ENCODE results near the gene RPA3.
A peak's percentile ranks its signal among the peaks of the same experiment; 100 is the strongest.
"Not testable (repeated sequence)": the region's sequence is repeated elsewhere in the genome, so short reads cannot be mapped to it uniquely, and the experiment has no call there.

Gene RPA3

DNA sequence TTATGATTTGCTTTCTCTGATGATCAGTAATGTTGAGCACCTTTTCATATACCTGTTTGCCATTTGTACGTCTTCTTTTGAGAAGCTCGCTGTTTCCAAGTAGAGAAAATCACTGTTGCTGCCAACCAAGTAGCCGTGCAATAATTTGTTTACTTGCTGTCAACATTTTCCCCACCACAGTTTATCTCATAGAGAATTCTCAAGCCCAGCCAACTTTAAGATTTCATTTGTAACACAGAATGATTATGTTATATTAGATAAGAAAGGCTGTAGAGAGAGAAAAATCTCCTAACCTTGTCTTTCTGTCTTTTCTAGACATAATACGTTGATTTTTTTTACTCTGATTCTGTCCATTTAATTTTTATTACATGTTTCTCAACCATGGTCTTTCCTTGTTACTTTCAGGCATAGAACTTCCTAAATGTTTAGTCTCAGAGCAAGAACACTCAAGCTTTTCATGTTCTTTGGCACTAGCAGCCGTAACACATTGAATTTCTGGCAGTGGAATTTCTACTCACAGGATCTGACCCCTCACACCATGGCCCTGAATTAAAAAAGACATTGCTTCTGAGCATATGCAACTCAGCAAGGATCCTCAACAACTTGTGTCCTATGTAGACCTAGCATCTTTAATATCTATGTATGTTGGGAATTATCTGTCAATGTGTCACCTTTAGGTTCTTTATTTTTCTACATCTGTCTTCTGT lies 23.1 kb downstream of the RPA3 start:
- DNase-seq (ENCODE audit: low read depth, low spot score) = no peak

DNA sequence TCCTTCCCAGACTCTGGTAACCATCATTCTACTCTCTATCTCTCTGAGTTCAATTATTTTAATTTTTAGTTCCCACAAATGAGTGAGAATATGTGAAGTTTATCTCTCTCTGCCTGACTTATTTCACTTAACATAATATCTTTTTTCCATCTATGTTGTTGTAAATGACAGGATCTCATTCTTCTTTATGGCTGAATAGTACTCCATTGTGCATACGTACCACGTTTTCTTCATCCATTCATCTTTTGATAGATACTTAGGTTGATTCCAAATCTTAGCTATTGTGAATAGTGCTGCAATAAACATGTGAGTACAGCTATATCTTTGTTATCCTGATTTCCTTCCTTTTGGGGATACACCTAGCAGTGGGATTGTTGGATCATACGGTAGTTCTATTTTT lies 23.9 kb downstream of the RPA3 start:
- no peak for DNase-seq (ENCODE audit: low read depth, low spot score)

DNA sequence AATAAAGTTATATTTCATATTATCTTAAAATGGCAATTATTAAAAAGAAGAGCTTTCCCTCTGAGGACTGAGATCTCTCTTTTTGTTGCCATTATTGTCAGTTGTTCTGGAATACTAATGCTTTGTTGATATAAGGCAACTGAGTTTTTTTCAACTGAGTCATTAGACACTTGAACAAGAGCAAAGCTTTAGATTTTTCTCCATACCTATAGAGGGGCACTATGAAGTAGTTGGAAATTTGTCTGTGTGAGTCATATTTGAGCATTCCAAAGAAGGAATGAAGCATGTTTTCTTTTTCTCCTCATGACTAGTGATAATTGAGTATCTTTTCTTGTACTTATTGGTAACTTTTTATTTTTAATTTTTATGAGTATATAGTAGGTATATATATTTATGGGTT lies 24.5 kb downstream of the RPA3 start:
- DNase-seq (ENCODE audit: low read depth, low spot score) = no peak

DNA sequence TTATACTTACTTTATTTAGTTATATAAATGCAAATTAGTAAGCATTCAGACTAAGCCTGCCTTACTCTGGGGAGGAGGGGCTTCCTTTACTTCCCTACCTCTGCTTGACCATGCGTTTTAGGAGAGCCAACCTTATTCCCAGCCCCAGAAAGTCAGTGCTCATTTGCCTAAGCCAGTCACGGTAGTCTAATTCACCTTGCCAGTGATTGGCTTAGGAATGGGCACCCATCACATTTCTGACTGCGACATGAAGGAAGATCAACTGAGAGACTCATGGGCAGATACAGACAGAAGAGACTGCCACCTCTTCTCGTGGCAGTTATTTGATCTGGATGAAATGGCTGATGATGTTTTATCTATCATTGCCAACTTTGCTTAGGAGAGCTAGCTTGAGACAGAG lies 29.5 kb downstream of the RPA3 start:
- no peak for DNase-seq (ENCODE audit: low read depth, low spot score)

DNA sequence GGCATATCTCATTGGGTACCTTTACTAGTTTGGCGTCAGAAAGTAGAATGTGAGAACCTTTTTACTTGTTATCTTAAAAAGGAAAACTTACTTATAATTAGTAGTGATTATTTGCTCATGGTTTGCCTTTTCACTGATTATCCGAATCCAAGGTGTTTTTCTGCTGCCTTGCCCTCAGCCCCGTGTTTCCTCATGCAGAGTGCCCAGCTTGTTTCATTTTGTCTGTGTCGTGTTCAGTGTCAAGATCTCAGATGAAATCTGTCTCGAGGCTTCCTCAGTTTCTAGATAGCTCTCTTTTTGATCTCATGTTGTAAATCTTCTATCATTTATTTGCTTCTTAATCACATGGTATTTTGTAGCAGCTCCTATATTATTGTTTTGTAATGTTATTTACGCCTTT lies 30.1 kb downstream of the RPA3 start:
- no peak for DNase-seq (ENCODE audit: low read depth, low spot score)

DNA sequence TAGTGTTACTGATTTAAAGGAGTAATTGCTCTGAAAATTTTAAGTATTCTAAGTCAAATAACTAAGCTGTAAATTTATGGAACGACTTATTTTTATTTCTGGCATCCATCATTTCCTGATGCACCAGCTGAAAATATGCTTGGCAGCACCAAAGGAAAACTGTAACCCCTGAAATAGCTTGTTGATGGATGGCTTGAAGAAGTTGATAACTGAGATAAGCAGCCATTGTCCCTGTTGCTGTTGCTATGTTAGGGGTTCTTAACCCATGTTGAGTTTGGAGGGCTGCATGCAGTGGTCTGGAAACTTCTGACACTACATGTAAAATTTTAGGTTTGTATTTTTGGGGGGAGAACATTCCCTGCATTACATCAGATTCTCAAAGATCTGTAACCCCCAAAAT lies 30.6 kb downstream of the RPA3 start:
- DNase-seq (ENCODE audit: low read depth, low spot score) = no peak

DNA sequence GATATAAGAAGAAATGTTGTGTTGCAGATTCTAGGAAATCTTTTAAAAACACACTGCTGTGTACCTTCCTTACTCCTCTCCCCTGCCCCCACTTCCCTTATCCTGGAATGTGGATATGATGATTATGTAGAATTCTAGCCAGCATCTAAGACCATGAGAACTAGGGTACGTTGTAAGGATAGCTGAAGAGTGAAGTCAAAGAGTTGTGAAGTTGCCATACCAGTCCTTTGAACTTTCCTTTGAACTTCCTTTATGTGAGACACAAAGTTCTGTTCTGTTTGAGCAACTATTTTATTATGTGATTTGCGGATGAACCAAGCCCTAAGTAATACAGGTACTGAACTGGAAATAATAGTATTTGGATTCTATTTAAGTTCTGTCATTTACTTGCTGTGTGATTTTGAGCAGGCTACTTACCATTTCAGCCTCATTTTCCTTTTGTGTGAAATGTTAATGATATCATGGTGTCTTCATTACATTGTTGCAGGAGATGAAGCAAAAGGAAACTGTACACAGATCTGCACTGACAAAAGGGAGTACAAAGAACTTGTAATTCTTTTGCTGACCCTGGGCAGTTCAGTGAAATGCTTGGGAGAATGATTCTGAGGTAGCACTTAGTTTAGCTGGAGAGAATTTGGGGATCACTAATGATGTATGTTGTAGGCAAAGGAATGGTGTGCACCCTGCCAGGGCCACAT lies 31.4 kb downstream of the RPA3 start:
- no peak for DNase-seq (ENCODE audit: low read depth, low spot score)

DNA sequence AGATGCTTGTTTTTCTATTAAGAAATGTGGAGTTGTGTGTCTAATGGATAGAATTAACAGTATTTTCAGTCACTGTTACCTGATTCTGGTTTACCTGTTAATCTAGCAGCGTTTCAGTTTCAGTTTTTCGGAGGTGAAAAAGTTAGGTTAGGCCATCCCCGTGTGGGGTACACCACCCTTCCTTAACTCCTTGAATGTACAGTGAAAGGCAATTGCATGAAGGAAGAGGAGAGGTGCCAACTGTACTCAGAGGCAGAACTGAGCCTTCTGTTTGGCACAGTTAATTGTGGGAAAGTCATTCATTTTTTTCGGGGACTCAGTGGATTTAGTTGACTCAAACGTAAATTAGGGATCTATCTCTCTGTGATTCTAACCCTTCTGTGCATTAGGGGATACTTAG lies 35.5 kb downstream of the RPA3 start:
- DNase-seq (ENCODE audit: low read depth, low spot score) = no peak

DNA sequence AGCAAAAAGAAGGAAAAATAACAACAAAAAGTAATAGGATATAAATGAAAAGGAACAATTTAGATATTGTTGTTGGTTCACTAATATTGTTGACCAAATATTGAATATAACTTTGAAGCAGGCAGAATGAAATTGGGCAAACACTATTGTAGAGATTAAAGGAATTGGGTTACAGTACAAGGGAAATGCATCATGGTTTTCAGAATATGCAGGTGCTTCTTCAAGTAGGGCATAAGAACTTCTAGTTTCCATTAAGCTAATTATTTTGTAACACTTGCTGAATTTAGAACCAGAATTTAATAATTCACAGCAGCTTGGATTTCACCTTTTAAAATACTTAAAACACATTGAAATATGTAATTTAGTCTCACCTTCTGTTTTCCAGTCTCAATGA lies 36.5 kb downstream of the RPA3 start:
- no peak for DNase-seq (ENCODE audit: low read depth, low spot score)

DNA sequence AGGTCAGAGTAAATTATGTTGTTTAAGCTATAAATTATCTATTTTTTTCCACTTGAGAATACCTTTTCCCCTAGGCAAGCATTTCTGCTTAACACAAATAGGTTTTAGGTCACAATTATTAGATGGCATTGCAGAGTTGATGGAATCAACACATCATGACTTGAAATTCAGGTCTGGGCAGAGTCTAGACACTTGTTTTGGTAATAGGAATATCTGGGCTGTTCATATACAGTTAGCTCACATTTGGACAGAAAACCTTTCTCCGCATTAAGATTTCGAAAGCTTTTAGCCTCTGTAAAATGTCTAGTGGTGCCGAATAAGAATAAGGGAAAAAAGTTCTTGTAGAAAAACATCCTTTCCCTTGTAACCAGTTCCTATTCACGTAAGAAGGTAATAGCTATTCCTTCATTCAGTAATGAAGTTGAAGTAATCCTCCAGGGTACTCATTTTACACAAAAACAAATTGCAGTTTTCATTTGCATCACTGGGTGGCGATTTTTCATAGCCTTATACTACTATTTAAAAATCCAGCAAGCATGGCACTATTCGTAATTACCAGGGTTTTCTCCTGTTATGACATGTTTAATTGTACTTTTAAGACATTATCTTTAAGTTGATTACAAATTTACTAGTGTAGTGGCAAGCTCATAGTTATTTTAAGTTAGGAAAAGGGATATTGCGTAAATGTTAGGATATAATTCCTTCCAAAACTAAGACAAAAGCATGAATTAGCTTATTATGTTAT lies 37.0 kb downstream of the RPA3 start:
- peak; percentile 43 for DNase-seq (ENCODE audit: low read depth, low spot score)

DNA sequence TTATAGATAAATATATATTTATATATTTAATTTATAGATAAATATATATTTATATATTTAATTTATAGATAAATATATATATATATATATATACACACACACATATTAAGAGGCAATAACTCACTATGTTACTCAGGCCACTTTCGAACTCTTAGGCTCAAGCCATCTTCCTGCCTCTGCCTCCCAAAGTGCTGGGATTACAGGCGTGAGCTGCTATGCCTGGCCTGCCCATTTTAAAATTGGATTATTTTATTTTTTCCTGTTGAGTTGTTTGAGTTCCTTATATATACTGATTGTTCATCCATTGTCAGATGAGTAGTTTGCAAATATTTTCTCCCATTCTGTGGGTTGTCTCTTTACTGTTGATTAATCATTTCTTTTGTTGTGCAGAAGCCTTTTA lies 38.8 kb downstream of the RPA3 start:
- not testable (repeated sequence) for DNase-seq (ENCODE audit: low read depth, low spot score)

DNA sequence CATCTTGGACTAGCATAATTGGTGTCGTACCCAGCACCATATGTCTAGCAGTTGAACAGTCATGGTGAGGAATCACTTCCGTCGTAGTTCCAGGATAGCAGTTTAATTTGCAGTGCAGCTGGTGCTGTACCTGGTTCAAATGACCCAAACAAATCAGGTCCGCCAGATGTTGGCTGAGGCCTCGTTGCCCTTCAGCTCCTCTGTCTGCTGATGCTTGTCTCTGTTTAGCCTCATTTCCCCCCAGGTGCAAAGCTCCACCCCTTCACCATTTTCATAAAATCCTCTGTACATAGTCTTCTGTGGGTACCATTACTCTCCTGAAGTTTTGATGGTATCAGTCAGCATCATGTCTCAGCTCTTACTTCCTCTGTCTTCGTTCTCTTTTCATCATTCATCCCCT lies 42.7 kb downstream of the RPA3 start:
- no peak for DNase-seq (ENCODE audit: low read depth, low spot score)

DNA sequence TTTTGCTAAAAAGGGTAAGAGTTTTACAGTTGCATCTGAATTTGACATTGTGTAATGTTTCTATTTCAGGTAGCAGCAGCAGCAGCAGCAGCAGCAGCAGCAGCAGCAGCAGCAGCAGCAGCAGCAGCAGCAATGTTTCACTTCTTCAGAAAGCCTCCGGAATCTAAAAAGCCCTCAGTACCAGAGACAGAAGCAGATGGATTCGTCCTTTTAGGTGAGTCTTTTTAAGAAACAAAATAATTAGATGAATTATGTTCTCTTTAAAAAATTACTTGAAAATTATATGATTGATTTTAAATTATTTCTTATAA lies 45.2 kb downstream of the RPA3 start:
- DNase-seq (ENCODE audit: low read depth, low spot score) = no peak

DNA sequence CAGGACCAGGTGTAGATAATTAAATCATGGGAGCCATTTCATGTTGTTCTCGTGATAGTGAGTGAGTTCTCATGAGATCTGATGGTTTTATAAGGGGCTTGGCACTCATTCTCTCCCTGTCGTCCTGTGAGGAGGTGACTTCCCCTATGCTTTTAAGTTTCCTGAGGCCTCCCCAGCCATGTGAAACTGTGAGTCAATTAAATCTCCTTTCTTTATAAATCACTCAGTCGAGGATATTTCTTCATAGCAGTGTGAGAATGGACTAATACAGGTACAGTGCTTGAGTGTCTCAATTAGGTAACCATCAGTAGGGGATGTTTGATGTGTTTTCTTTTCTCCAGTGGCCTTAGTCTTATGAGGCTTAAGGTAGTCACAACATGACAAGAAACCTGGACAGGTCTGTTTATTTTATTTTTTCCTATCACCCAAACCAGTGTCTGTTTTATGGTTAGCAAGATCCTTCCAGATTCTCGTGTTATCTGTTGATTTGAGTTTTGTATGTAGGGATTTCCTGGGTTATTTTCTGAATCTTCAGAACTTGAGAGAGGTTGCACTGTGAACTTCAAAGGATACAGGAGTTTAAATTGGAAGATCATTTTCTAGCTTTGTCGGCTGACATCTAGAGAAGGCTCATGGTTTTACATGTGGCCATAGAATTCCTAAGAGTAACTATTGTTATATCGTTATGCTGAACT lies 45.7 kb downstream of the RPA3 start:
- no peak for DNase-seq (ENCODE audit: low read depth, low spot score)

DNA sequence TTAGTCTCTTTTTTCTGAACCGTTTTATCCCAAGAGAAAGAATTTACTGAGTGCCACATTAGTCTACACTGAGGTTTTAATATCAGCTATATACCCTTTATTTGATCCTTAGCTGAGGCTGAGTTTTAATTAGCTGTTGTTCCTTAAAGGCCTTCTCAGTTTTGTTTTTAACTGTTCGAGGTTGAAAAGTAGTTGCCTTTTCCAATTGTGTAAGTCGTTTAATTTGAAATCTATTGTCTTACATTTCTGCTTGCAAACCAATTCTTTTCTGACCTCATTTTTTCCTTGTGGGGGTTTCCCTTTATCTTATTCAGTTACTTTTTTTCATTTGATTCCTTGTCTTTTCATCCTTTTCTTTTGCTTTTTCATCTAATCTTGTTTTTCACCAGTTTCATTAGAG lies 47.0 kb downstream of the RPA3 start:
- DNase-seq (ENCODE audit: low read depth, low spot score) = no peak

DNA sequence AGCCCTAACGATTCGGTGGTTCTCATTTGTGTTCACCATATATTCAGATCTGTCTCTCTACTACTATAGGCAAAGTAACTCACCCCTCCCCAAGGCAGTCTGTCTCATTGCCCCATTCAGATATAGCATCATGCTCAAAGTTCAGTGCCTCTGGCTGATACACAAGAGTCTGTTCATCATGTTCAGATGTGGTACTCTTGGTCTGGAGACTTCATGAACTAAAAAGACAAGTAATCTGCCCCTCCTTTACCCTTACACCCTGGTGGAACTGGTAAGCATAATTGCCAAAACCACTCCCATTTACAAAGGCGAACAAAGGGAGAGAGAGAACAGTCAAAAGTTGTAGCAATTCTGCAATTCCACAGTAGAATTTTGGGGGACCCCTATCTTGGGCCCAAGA lies 47.9 kb downstream of the RPA3 start:
- DNase-seq (ENCODE audit: low read depth, low spot score) = no peak

DNA sequence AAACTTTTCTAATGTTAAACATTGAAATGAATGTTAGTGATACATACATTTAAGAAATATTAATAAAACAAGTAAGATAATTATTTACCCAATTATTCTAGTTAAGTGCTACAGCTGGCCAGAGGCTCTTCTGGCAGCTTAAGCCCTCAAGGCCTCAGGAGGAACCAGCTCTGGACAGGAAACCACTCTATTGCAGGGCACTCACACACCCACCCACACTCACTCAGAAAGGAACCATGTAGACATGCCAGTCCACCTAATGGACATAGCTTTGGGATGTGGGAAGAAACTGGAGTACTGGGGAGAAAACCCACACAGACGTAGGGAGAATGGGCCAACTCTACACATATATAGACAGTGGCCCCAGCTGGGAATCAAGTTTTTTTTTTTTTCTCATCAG lies 49.7 kb downstream of the RPA3 start:
- no peak for DNase-seq (ENCODE audit: low read depth, low spot score)

DNA sequence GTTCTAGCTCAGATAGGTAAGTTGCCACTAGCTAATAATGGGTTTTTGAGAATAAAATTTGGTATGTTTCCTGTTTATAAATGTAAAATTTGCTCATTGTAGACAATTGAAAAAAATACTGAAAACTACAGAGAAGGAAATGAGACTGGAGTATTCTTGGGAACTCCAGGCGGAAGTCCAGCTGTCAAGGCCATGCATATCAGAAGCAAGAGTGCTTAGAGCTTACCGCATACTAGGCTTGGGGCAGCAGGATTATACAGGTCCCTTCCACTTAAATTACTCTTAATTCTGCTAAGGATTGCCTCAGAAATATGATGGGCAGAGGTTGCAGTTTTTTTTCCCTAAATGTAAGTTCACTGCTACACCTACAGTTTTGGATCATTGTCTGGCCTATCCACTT lies 51.2 kb downstream of the RPA3 start:
- no peak for DNase-seq (ENCODE audit: low read depth, low spot score)

DNA sequence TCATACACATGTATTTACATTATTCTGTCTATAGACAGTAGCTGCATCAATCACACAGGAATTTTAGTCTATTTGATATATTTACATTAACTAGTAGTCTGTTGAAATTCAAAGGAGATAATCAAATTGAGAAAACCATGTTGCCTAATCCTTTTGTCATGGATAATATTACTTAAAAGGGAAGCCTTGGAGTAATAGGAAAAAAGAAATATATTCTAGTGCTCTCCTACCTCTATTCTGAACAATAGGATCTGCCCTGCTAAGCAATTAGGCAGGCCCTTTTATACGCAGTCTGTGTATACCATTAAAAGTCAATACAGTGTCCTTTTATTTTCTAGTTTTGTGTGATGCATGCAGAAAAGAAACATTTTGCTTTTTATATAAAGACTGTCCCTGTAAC lies 53.4 kb downstream of the RPA3 start:
- no peak for DNase-seq (ENCODE audit: low read depth, low spot score)

DNA sequence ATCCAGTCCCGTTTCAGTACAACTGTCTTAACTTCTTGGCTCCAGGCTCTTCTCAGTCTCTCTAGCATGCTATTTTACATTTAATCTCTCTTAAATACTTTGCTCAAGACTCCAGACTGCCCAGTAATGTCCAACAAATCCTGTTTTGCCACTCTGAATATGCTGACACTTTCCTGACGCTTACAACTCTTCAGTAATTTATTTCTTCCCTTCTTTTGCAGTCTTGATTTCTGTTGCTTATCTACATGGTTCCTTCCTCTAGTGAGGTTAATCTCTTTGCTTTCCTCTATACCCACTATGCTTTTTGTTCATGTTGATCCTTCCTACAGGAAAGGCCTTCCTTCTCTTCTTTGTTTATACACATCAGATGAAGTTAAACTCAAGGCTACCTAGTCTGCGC lies 54.1 kb downstream of the RPA3 start:
- no peak for DNase-seq (ENCODE audit: low read depth, low spot score)

DNA sequence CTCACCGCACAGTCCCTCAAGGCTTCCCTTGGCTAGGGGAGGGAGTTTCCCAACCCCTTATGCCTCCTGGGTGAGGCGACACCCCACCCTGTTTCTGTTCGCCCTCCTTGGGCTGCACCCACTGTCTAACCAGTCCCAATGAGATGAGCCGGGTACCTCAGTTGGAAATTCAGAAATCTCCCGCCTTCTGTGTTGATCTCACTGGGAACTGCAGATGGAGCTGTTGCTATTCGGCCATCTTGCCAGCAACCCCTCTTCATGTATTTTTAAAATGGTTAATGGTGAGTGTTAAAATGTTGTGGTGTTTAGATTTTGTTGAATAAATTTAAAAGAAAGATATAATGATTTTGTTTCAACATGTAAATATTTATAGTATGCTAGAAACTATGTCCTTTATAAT lies 55.9 kb downstream of the RPA3 start:
- no peak for DNase-seq (ENCODE audit: low read depth, low spot score)

DNA sequence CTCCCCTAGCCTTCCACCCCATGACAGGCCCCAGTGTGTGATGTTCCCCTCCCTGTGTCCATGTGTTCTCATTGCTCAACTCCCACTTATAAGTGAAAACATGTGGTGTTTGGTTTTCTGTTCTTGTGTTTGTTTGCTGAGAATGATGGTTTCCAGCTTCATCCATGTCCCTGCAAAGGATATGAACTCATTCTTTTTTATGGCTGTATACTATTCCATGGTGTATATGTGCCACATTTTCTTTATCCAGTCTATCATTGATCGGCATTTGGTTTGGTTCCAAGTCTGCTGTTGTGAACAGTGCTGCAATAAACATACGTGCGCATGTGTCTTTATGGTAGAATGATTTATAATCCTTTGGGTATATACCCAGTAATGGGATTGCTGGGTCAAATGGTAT lies 61.9 kb downstream of the RPA3 start:
- DNase-seq (ENCODE audit: low read depth, low spot score) = not testable (repeated sequence)
